ENCODE measurements around the gene MYDGF.
"Not testable (repeated sequence)": the region's sequence is repeated elsewhere in the genome, so short reads cannot be mapped to it uniquely, and the experiment has no call there.

MYDGF gene

DNA sequence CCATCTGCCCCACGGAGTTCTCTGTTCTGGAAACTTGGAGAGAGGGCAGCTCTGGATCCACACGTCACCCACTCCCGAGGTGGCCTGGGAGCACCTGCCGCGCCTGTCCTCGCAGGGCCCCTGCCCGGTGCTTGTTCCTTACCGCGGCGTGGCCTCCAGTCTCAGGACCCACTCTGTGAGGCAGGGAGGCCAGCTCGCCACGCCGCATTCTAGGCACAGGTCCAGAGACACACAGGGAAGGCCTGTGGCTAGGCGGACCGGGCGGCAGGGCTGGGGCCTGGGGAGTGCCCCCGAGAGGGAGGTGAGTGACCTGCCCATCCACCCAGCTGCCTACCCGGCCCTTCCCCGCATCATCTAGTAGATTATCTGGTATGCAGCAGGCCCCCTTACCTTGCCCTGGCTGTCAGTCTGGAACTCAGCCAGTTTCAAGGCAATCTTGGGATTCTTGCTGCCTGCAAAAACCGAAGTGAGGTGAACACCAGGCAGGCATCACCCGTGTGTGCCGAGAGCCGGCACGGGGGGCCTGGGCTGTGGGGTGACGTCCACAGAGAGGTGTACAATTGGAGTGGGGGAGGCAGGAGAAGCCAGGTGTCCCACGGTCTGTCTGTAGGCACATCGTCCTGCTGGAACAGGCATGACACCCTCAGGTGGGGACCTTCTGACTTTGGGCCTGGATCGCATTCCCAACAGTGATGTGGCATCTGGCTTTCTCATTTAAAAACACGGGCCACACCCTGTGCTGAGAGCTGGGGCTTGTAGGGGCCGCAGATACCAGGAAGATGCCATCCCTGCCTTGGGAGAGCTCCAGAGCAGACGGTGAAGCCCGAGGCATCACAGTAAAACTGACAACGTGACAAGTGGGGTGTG is 29.9 kb upstream of the MYDGF start:
- no peak for DNase-seq (ENCODE audit: low read depth)

GRCh38 chr19:4697304-4697703 is 27.2 kb upstream of the MYDGF start:
- DNase-seq (ENCODE audit: low read depth), result no peak

GRCh38 chr19:4695224-4695731 is 25.1 kb upstream of the MYDGF start:
- DNase-seq (ENCODE audit: low read depth), result no peak

DNA sequence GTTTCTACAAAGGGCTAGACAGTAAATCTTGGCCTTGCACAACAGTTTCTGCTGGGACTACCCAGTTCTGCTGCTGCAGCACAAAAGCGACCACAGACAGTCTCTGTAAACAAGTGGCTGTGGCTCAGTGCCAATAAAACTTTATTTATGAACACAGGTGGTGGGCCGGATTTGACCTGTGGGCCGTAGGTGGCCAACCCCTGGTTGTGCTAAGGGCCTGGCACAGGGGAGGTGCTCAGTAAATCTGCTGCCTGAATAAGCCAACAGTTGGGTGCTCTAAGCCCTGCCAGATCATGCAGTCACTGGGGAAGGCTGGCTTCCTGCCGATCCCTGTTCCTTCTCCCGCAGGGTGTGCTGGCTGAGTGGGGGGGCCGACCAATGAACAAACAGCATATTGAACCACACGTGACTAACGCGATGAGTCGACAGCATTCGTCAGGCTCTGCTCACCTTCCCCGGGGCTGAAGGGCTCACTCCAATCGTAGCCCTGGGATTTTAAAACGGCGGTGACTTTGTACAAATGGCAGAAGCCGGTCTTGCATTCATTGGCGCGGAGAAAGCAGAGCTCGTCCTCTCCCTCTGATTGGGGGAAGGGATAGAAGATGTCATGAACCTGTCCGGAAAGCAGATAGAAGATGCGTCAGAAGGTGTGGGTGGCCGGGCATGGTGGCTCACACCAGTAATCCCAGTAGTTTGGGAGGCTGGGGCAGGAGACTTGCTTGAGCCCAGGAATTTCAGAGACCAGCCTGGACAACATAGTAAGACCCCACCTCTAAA is 24.3 kb upstream of the MYDGF start:
- DNase-seq (ENCODE audit: low read depth), result peak; percentile 79

GRCh38 chr19:4693471-4694121 is 23.5 kb upstream of the MYDGF start:
- DNase-seq (ENCODE audit: low read depth), result no peak

GRCh38 chr19:4693078-4693350 is 22.9 kb upstream of the MYDGF start:
- DNase-seq (ENCODE audit: low read depth), result no peak

DNA sequence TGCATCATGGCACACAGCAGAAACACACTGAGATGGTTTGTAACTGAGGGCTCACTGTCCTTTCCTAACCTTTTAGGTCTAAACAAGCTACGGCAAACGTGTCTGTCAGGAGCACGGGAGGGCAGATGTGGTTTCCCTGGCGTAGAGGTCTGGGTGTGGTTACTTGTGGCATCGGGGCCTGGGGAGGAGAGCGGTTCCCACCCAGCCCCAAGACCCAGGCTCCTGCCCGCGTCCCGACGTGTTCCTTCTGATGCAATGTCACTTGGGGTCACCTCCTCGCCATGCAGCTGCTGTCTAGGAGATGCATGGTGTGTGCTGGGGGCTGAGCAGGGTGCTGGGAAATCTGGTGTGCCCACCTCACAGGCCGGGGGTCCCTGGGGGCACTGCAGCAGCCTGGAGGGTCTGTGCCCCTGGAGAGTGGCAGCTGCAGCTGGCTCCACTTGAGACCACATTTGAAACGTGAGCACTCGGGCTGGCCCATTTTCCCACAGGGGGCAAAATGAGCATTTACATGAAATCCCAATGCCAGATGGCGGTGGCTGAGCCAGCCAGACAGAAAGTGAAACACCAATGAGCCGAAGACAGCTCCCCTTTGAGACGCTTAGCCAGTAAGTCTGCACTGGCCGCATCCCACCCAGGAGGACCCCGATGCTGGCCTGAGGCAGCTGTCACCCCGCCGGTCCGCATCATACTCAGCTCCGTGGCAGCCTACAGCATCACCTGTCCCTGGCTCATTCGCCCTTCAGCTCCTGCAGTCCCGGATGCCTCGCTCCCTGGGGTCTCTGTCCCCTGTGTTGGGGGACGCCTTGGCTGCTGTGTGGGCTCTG is 22.3 kb upstream of the MYDGF start:
- no peak for DNase-seq (ENCODE audit: low read depth)

GRCh38 chr19:4691373-4691772 is 21.2 kb upstream of the MYDGF start:
- no peak for DNase-seq (ENCODE audit: low read depth)

DNA sequence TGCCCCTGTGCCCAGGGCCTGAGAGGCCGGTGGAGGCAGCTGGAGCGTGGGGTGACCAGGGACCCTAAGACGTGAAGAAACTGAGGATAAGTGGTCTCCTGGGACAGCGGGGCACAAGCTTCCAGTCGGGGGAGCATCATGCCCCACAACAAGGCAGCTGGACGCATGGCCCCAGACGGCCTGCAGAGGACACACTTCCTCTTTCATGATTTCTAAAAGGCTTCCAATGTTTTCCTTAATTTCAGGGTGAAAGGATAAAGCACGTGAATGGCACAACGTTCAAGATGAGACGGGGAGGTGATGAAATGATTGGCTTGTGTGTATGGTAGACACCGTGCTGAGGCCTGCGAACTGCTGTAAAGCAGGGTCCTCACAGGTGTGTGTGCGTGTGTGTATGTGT is 20.2 kb upstream of the MYDGF start:
- DNase-seq (ENCODE audit: low read depth), result no peak

DNA sequence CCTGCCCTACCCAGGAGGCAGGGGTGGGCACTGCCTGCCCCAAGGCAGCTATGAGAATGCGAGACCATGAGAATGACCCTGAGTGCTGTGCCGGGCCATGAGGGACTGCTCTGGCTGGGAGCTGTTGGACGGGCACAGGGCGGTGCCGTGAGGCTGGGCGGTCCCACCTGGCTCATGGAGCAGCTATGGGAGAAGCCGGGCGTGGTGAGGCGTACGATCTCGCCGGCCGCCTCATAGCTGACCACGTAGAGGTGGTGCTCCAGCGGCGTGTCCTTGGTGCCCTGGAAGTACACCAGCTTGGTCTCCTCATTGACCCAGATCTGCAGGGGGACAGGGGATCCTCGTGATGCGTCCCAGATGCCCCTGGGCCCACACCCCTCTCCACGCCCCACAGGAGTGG is 19.3 kb upstream of the MYDGF start:
- DNase-seq (ENCODE audit: low read depth), result no peak

- no peak for DNase-seq (ENCODE audit: low read depth)
Observed at GRCh38 chr19:4688587-4688986, 18.4 kb upstream of the MYDGF start.

DNA sequence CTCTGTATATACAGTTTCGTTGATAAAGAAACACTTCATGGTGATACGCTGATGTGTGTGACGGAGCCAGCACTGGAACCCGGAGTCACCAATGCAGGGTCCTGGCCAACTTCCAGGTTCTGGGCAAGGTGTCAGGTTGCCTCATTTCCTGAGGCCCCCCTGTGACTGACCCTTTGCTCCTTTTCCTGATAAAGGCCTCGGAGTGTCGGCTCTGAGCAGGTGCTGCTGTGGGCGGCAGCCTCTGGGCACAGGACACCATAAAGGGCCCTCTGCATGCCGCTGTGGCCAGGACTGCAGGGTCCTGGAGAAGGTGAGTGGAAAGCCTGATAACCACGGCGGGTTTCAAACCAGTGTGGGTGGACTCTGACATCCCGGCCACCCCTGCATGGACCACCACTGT is 17.3 kb upstream of the MYDGF start:
- DNase-seq (ENCODE audit: low read depth), result no peak

DNA sequence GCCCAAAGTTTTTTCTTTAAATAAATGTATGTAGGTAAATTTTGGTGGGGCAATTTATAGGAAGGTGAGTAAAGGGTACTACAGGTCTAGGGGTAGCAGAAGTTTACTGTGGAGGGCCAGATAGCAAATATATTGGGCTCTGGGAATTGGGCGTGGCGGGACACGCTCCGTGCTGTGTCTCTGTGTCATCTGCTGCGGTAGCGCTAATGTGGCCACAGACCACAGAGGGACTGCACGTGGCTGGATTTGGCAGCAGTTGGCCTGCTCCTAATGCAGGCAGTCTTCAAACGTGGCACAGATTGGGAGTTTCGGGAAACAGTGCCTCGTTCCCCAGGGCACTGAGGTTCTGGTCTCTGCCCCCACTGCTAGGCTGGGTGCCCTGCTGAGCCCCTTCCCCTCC is 16.6 kb upstream of the MYDGF start:
- no peak for DNase-seq (ENCODE audit: low read depth)

GRCh38 chr19:4684312-4685095 is 14.4 kb upstream of the MYDGF start:
- DNase-seq (ENCODE audit: low read depth), result no peak

GRCh38 chr19:4682417-4683200 is 12.5 kb upstream of the MYDGF start:
- DNase-seq (ENCODE audit: low read depth), result no peak

DNA sequence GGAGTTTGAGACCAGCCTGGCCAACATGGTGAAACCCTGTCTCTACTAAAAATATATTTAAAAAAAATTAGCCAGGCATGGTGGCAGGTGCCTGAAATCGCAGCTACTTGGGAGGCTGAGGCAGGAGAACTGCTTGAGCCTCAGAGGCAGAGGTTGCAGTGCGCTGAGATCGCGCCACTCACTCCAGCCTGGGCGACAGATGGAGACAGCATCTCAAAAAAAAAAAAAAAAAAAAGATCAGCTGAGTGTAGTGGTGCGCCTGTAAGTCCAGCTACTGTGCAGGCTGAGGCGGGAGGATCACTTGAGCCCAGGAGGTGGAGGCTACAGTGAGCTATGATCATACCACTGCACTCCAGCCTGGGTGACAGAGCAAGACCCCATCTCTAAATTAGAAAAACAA is 9.9 kb upstream of the MYDGF start:
- DNase-seq (ENCODE audit: low read depth), result not testable (repeated sequence)

DNA sequence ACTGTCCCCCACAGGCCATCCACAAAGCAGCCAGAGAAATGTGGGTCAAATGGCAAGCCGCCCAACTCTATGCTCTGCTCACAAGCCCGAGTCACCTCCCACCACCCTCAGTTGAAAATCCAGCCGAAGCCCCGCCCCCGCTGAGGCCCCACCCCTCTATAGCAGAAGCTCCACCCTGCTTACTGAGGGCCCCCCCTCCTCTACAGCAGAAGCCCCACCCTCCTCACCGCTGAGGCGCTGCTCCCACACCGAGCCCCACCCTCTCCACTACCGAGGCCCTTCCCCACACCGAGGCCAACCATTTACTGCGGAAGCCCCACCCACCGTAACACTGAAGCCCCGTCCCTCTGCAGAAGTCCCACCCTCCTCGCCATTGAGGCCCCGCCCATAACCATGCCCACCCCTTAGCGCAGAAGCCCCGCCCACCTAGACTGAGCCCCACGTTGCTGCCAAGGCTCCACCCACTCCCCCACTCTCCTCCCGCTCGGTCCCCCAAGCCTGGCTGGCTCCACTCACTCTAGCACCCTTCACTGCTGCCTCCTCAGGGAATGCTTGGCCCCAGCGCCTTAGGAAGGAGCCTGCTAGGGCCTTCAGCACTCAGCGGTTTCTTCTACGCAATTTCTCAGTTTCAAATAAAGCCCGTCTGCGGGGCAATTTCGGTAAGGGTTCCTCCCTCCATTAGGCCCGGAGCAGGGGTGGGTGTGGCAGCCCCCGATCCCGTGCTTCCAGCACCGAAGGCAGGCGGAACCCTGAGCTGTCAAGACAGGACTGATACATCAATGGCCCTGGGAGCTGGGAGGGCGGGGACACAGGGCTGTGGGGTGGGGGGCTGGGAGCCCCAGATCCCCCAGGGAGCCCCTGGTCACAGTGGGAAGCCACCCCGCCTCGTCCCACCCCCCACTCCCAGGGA is 9.0 kb upstream of the MYDGF start:
- no peak for DNase-seq (ENCODE audit: low read depth)

DNA sequence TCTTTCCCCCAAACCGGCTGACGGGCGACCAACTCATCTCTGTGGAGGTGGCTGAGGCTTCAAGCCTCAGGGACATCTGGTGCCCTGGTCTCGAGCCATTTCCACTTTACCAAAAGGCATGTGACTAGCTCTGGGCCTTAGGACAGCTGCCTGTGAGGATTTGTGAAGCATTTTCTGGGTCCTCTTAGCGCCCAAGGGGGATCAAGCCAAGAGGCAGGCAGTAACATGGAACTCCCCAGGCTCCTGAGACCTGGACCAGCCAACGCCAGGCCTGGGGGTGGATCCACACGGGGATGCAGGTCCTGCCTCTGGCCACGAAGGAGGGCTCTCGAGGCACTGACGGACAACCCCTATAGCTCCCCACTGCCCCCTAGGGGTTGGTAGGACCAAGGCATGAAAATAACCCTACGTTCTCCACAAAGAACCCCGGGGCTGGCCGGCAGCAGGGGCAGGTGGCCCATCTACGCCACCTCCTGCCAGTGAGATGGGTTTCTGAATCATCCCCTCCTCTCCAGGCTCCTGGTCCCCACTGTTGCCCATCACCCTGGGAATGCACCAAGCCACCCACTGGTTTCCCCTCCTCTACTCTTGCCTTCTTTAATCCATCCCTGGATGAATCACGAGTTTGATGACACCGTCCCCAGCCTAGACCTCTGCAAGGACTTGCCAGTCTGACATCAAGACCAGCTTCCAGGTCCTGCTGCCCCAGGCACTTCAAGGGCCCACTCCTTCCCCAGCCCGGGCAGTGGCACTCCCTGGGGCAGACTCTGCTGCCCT is 7.0 kb upstream of the MYDGF start:
- DNase-seq (ENCODE audit: low read depth), result no peak

- no peak for DNase-seq (ENCODE audit: low read depth)
Observed at GRCh38 chr19:4675346-4675745, 5.2 kb upstream of the MYDGF start.

All from GM04503 (cell line).